H1 (cell line): Measurements from ENCODE around the gene KRTAP5-8. TPM values are rescaled to one million over a fixed set of nuclear protein-coding genes. Genes with fewer than 3 reads are reported as not detected.

Source experiments
- CTCF ChIA-PET: fragments of 300-600 bp; sonication (Branson Sonifier 250); formaldehyde crosslinking; loops from one replicate; lab custom pipeline; 2021; ENCODE audit not compliant: partially characterized antibody; lab: Charles Lee
- POLR2A ChIA-PET: fragments of 300-600 bp; sonication (Branson Sonifier 250); formaldehyde crosslinking; loops from one replicate; lab custom pipeline; 2021; ENCODE audit warnings: inconsistent platforms; ENCODE audit not compliant: partially characterized antibody; lab: Charles Lee
- DNase-seq, 2 experiments: peaks; one replicate each; pipeline versions ENCODE4 v3.0.0 to v3.0.0-alpha.2; 2010 to 2022; ENCODE audit warnings: low spot score in 2 of 2, low read depth in 1 of 2, mixed read lengths in 1 of 2
- FAIRE-seq: peaks from 2 replicates; lab custom pipeline; 2011; peaks lifted over from hg19 to GRCh38; lab: Jason Lieb, UNC
- H2AFZ ChIP-seq: 2 replicates; pipeline ENCODE4 v1.8.1; 2012; ENCODE audit warnings: low read length, inconsistent platforms
- H2AK5ac ChIP-seq: 2 replicates; pipeline ENCODE4 v1.6.1; 2013; ENCODE audit warnings: low read depth, low read length
- H2BK120ac ChIP-seq: replicated peaks from 2 replicates; pipeline ENCODE3; 2013; ENCODE audit warnings: low read depth, low read length, inconsistent platforms
- H2BK12ac ChIP-seq: 2 replicates; pipeline ENCODE4 v1.6.1; 2013; ENCODE audit warnings: low read depth, low read length
- H2BK15ac ChIP-seq: 2 replicates; pipeline ENCODE4 v1.6.1; 2013; ENCODE audit warnings: low read length
- H2BK20ac ChIP-seq: 2 replicates; pipeline ENCODE4 v1.6.1; 2013; ENCODE audit warnings: low read length
- H2BK5ac ChIP-seq: 2 replicates; pipeline ENCODE4 v1.6.1; 2013; ENCODE audit warnings: low read depth, low read length
- H3K14ac ChIP-seq: 2 replicates; pipeline ENCODE4 v1.6.1; 2013; ENCODE audit warnings: inconsistent platforms; ENCODE audit not compliant: insufficient read length
- H3K18ac ChIP-seq: 2 replicates; pipeline ENCODE4 v1.6.1; 2013; ENCODE audit warnings: low read length; ENCODE audit errors: extremely low read depth
- H3K23ac ChIP-seq: 2 replicates; pipeline ENCODE4 v1.6.1; 2013; ENCODE audit warnings: inconsistent platforms; ENCODE audit not compliant: insufficient read length
- H3K23me2 ChIP-seq: 2 replicates; pipeline ENCODE4 v1.6.1; 2013; ENCODE audit warnings: low read depth, low read length
- H3K27ac ChIP-seq: 2 replicates; pipeline ENCODE4 v1.6.1; 2011; ENCODE audit warnings: low read depth, low read length, inconsistent platforms
- H3K27me3 ChIP-seq, 4 experiments: replicated peaks in 1 of 4; 1 replicate in 1 of 4; 2 replicates in 3 of 4; pipeline versions ENCODE4 v1.6.1 to v1.8.1; 2011 to 2013; ENCODE audit warnings: low read length in 3 of 4, mild to moderate bottlenecking in 3 of 4, inconsistent platforms in 2 of 4, mixed read lengths in 2 of 4, moderate library complexity in 1 of 4; ENCODE audit not compliant: control insufficient read depth in 3 of 4, insufficient read depth in 3 of 4; ENCODE audit errors: extremely low read depth in 1 of 4
- H3K36me3 ChIP-seq, 4 experiments: 2 replicates each; pipeline versions ENCODE4 v1.6.1 to v1.8.1; 2011 to 2013; ENCODE audit warnings: mild to moderate bottlenecking in 4 of 4, low read length in 3 of 4, moderate library complexity in 2 of 4, control low read depth in 1 of 4, inconsistent platforms in 1 of 4; ENCODE audit not compliant: insufficient read depth in 4 of 4, control insufficient read depth in 2 of 4
- H3K4ac ChIP-seq: replicated peaks from 2 replicates; pipeline ENCODE3; 2013; ENCODE audit warnings: low read length, low read depth, mixed read lengths, inconsistent platforms; ENCODE audit not compliant: insufficient read length
- H3K4me1 ChIP-seq, 4 experiments: replicated peaks in 1 of 4; 1 replicate in 1 of 4; 2 replicates in 3 of 4; pipeline versions ENCODE4 v1.6.1 to v1.8.1; 2011 to 2013; ENCODE audit warnings: low read length in 3 of 4, inconsistent platforms in 2 of 4, mixed read lengths in 1 of 4; ENCODE audit not compliant: insufficient read depth in 4 of 4, control insufficient read depth in 3 of 4
- H3K4me2 ChIP-seq, 2 experiments: 2 replicates each; pipeline versions ENCODE4 v1.6.1 to v1.8.1; 2011 to 2013; ENCODE audit warnings: low read depth in 2 of 2, low read length in 2 of 2, control low read depth in 1 of 2, inconsistent platforms in 1 of 2, mild to moderate bottlenecking in 1 of 2; ENCODE audit not compliant: insufficient read depth in 1 of 2
- H3K4me3 ChIP-seq, 4 experiments: fragments of 200-600, 300-600 bp in 1 of 4; sonication (generic), shearing (Covaris generic), sonication (Bioruptor Twin) in 1 of 4; 2 replicates each; pipeline versions ENCODE4 v1.5.1 to v1.8.1; 2011 to 2016; ENCODE audit warnings: low read length in 4 of 4, low read depth in 3 of 4, control low read depth in 2 of 4, inconsistent platforms in 2 of 4, mild to moderate bottlenecking in 2 of 4, mixed read lengths in 1 of 4, moderate library complexity in 1 of 4; ENCODE audit not compliant: insufficient read depth in 2 of 4; ENCODE audit errors: extremely low read depth in 1 of 4
- H3K56ac ChIP-seq: replicated peaks from 2 replicates; pipeline ENCODE3; 2013; ENCODE audit warnings: low read depth, mild to moderate bottlenecking, mixed read lengths, low read length, inconsistent platforms; ENCODE audit not compliant: insufficient read length
- H3K79me1 ChIP-seq: 2 replicates; pipeline ENCODE4 v1.6.1; 2013; ENCODE audit warnings: low read depth, low read length, control low read depth
- H3K79me2 ChIP-seq, 2 experiments: 2 replicates each; pipeline versions ENCODE4 v1.6.1 to v1.8.1; 2012 to 2013; ENCODE audit warnings: low read length in 2 of 2, mild to moderate bottlenecking in 2 of 2, inconsistent platforms in 1 of 2; ENCODE audit not compliant: insufficient read depth in 2 of 2, control insufficient read depth in 1 of 2
- H3K9ac ChIP-seq, 4 experiments: replicated peaks in 1 of 4; 1 replicate in 1 of 4; 2 replicates in 3 of 4; pipeline versions ENCODE4 v1.6.1 to v1.8.1; 2011 to 2013; ENCODE audit warnings: low read depth in 3 of 4, low read length in 3 of 4, control low read depth in 2 of 4, mild to moderate bottlenecking in 2 of 4, moderate library complexity in 2 of 4, inconsistent platforms in 1 of 4; ENCODE audit errors: extremely low read depth in 1 of 4
- H3K9me3 ChIP-seq, 2 experiments: 2 replicates each; pipeline versions ENCODE4 v1.6.1 to v1.8.1; 2012 to 2013; ENCODE audit warnings: mild to moderate bottlenecking in 2 of 2, moderate library complexity in 2 of 2, control low read depth in 1 of 2, inconsistent platforms in 1 of 2, low read depth in 1 of 2, low read length in 1 of 2, mixed read lengths in 1 of 2; ENCODE audit not compliant: insufficient read depth in 2 of 2
- H4K20me1 ChIP-seq, 2 experiments: replicated peaks in 1 of 2; 2 replicates each; pipeline versions ENCODE3 to v1.8.1; 2011 to 2013; ENCODE audit warnings: inconsistent platforms in 2 of 2, low read length in 2 of 2, mild to moderate bottlenecking in 1 of 2; ENCODE audit not compliant: insufficient read depth in 2 of 2, control insufficient read depth in 1 of 2
- H4K5ac ChIP-seq: 2 replicates; pipeline ENCODE4 v1.6.1; 2013; ENCODE audit warnings: low read length, low read depth, mixed read lengths, inconsistent platforms; ENCODE audit not compliant: insufficient read length
- H4K8ac ChIP-seq: 2 replicates; pipeline ENCODE4 v1.8.0; 2013; ENCODE audit warnings: mild to moderate bottlenecking, moderate library complexity, low read length, inconsistent platforms; ENCODE audit not compliant: insufficient read depth; ENCODE audit errors: extremely low read depth
- H4K91ac ChIP-seq: replicated peaks from 2 replicates; pipeline ENCODE3; 2013; ENCODE audit warnings: low read length, mixed read lengths, inconsistent platforms; ENCODE audit not compliant: insufficient read length
- ATF3 ChIP-seq: IDR thresholded peaks from 2 replicates; pipeline ENCODE4 v1.6.1; 2011; ENCODE audit warnings: low read depth, mild to moderate bottlenecking, low read length; ENCODE audit not compliant: insufficient read depth
- CBX5 ChIP-seq: fragments of 300-800, 300-1000 bp; sonication (generic); IDR thresholded peaks from 2 replicates; pipeline ENCODE4 v1.7.1; 2016; ENCODE audit warnings: antibody characterized with exemption, low read length, low read depth
- CREB1 ChIP-seq: IDR thresholded peaks from 2 replicates; pipeline ENCODE4 v1.6.1; 2012; ENCODE audit warnings: inconsistent platforms
- E2F6 ChIP-seq: IDR thresholded peaks from 2 replicates; pipeline ENCODE4 v1.6.1; 2012; ENCODE audit warnings: inconsistent platforms
- EGR1 ChIP-seq: IDR thresholded peaks from 2 replicates; pipeline ENCODE4 v1.6.1; 2011; ENCODE audit warnings: low read depth, low read length, borderline replicate concordance
- PHF8 ChIP-seq: fragments of 200-600 bp; sonication (generic); conservative IDR thresholded peaks from 2 replicates; pipeline ENCODE4 v1.7.1; 2012; ENCODE audit warnings: low read depth, mild to moderate bottlenecking, inconsistent platforms, low read length, moderate library complexity
- SAP30 ChIP-seq: fragments of 300-600 bp; sonication (generic); IDR thresholded peaks from 2 replicates; pipeline ENCODE4 v1.7.1; 2012; ENCODE audit warnings: low read length, moderate library complexity, mild to moderate bottlenecking, inconsistent platforms; ENCODE audit not compliant: insufficient read depth, insufficient replicate concordance
- SP2 ChIP-seq: IDR thresholded peaks from 2 replicates; pipeline ENCODE4 v1.6.1; 2012; ENCODE audit warnings: mild to moderate bottlenecking, low read length, inconsistent platforms
- TAF1 ChIP-seq: IDR thresholded peaks from 2 replicates; pipeline ENCODE4 v1.6.1; 2011; ENCODE audit warnings: mild to moderate bottlenecking, low read depth, low read length
- WGBS, 2 experiments: shearing (Covaris generic) in 1 of 2; methylation state at CpG; one replicate each; pipeline versions ENCODE4 v1.1.6 to v1.1.7; 2013 to 2015; ENCODE audit warnings: low lambda C conversion rate in 2 of 2, mixed read lengths in 2 of 2, inconsistent platforms in 1 of 2, low coverage in 1 of 2, missing lambda C conversion rate in 1 of 2; ENCODE audit not compliant: insufficient replicate concordance in 2 of 2, insufficient coverage in 1 of 2, insufficient read length in 1 of 2; ENCODE audit errors: extremely low coverage in 1 of 2, missing lambda C conversion rate in 1 of 2; 5-methylcytosine and 5-hydroxymethylcytosine counted together
- polyA plus RNA-seq, 7 experiments: library from polyadenylated mRNA; depleted of rRNA in 3 of 7; stranded (reverse) in 5 of 7; unstranded in 2 of 7; fragments of >200 nt in 5 of 7; fragments of 200-250 nt in 2 of 7; gene quantifications; 1 replicate in 5 of 7; 2 replicates in 1 of 7; 4 replicates in 1 of 7; pipeline versions ENCODE4 v1.2.1 to v1.2.3, GENCODE V29; 2011 to 2013; ENCODE audit warnings: missing spikeins in 2 of 7, mixed read lengths in 2 of 7
- total RNA-seq: library from RNA; stranded (reverse); fragmentation: NEBNext Ultra II Directional; extraction: Animal tissue kit (Norgen Biotek cat#: 25700); gene quantifications from 2 replicates; pipeline ENCODE4 v1.2.1, GENCODE V29; 2021

The KRTAP5-8 gene
- total and polyA plus RNA-seq, 2 of the 8 experiments (the other 6 are each of a cell fraction or from before 2014, with no cell fraction given) = not detected

- H3K9me3 ChIP-seq = no peaks in the 10 kb centered on the region
- POLR2A ChIA-PET = no interaction called here
- TF ChIP-seq CBX5 = no peak
- no peak for TF ChIP-seq E2F6
- TF ChIP-seq SP2 = no peak
- TF ChIP-seq SAP30 = no peak
- no peak for TF ChIP-seq PHF8
- TF ChIP-seq TAF1 = no peak
- no peak for TF ChIP-seq CREB1
- TF ChIP-seq EGR1 = no peak
- TF ChIP-seq ATF3 = no peak
Measured at GRCh38 chr11:71499546-71499945, 38.3 kb upstream of the KRTAP5-8 start.

More at GRCh38 chr11:71499546-71499945, 38.3 kb upstream of the KRTAP5-8 start:
- Histone ChIP-seq H3K23me2 (no peaks in the 10 kb centered on the region), H3K36me3 (peaks cover 3 to 11% (median 6%) of the 10 kb centered on the region in 4 experiments; a peak in 5 of 8 replicates), H3K18ac (no peak overlapping the region), H2BK15ac (no peak overlapping the region), H3K9ac (no peak overlapping the region), H2BK20ac (no peak overlapping the region), H2AFZ (no peak overlapping the region), H3K27ac (no peak overlapping the region), H3K4me1 (peaks cover 0 to 6% (median 3%) of the 10 kb centered on the region in 4 experiments; a peak in 3 of 7 replicates), H3K4me3 (no peak overlapping the region), H3K23ac (no peak overlapping the region), H3K56ac (no peak overlapping the region), H3K14ac (no peak overlapping the region), H4K5ac (no peak overlapping the region), H2BK12ac (no peak overlapping the region), H4K91ac (no peak overlapping the region), H4K20me1 (peaks cover 0 to 2% of the 10 kb centered on the region in 2 experiments), H2BK120ac (no peak overlapping the region), H4K8ac (no peak overlapping the region), H2AK5ac (no peak overlapping the region), H3K79me2 (no peaks in the 10 kb centered on the region), H3K79me1 (no peaks in the 10 kb centered on the region), H3K4ac (no peak overlapping the region), H3K4me2 (no peak overlapping the region), H2BK5ac (no peak overlapping the region), H3K27me3 (no peaks in the 10 kb centered on the region)
- 92% methylated on average over 6 of the region's 6 CpGs; no CpG with 5 or more reads in 1 of the 2 experiments for WGBS, 2 experiments
- FAIRE-seq = no peak
- peak in 1 of 2 experiments; percentile 7 for DNase-seq
- CTCF ChIA-PET = interaction anchor here (1.5 kb wide), 1 partner anchor 64 kb away, joined by 5 read pairs; no protein-coding TSS in a partner anchor
